ENCODE results near the gene RCAN2.

GRCh38 chr6:46305833-46306232 is 185.4 kb downstream of the RCAN2 start:
- no peak for TF ChIP-seq EP300 (IDR thresholded peaks at IDR 0.05)
- no peak for TF ChIP-seq POLR2A (IDR thresholded peaks at IDR 0.05)
